Measurements from ENCODE around the gene EXOC2. TPM values are rescaled to one million over a fixed set of nuclear protein-coding genes. Genes with fewer than 3 reads are reported as not detected.
"Not testable (repeated sequence)": the region's sequence is repeated elsewhere in the genome, so short reads cannot be mapped to it uniquely, and the experiment has no call there.

The EXOC2 gene
- total RNA-seq, 2 experiments from 2014 or later = 22.5 to 24.8 TPM

DNA sequence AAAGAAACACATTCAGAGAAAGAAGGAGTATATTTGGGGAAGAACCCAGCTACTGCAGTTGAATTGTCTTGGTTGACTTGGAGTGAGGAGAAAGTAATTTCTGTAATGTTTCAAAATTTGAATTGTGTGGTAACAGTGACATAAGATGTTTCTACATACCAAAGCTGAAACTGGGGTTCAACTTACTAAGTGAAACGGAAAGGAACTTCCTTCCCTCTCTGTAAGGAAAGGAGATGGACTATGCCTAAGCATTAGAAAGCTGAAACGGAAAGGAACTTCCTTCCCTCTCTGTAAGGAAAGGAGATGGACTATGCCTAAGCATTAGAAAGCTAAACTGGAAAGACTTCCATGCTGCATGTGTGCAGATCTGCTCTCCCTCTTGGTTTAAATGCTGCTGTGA is 82.1 kb downstream of the EXOC2 start:
- Histone ChIP-seq H4K20me1 (ENCODE audit: insufficient read depth, low read length) (no peaks in the 10 kb centered on the region), H3K4me3 (ENCODE audit: low read depth, low read length, poor library complexity, severe bottlenecking) (no peak overlapping the region), H3K4me1 (ENCODE audit: insufficient read depth, low read length, poor library complexity, severe bottlenecking) (no peaks in the 10 kb centered on the region), H3K79me2 (ENCODE audit: insufficient read depth, low read depth, low read length) (no peaks in the 10 kb centered on the region), H2AFZ (ENCODE audit: low read length) (no peak overlapping the region), H3K36me3 (ENCODE audit: insufficient read depth, low read length) (peaks cover 5% of the 10 kb centered on the region), H3K4me2 (ENCODE audit: low read length) (no peak overlapping the region), H3K27ac (ENCODE audit: low read depth, low read length, poor library complexity, severe bottlenecking) (no peak overlapping the region), H3K9me3 (ENCODE audit: low read length) (no peaks in the 10 kb centered on the region), H3K9me2 (ENCODE audit: insufficient read depth, low read length) (no peaks in the 10 kb centered on the region)
- TF ChIP-seq, protein P1, sequence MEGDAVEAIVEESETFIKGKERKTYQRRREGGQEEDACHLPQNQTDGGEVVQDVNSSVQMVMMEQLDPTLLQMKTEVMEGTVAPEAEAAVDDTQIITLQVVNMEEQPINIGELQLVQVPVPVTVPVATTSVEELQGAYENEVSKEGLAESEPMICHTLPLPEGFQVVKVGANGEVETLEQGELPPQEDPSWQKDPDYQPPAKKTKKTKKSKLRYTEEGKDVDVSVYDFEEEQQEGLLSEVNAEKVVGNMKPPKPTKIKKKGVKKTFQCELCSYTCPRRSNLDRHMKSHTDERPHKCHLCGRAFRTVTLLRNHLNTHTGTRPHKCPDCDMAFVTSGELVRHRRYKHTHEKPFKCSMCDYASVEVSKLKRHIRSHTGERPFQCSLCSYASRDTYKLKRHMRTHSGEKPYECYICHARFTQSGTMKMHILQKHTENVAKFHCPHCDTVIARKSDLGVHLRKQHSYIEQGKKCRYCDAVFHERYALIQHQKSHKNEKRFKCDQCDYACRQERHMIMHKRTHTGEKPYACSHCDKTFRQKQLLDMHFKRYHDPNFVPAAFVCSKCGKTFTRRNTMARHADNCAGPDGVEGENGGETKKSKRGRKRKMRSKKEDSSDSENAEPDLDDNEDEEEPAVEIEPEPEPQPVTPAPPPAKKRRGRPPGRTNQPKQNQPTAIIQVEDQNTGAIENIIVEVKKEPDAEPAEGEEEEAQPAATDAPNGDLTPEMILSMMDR (conservative IDR thresholded peaks at IDR 0.05; ENCODE audit: low read length) = no peak
- no peak for TF ChIP-seq EZH2phosphoT487 (IDR thresholded peaks at IDR 0.05; ENCODE audit: borderline replicate concordance, low read depth, low read length)
- DNase-seq (ENCODE audit: low spot score) = no peak
- ChIA-PET POLR2A (no interaction called here), CTCF (ENCODE audit: unreplicated experiment) (interaction anchor here (0.7 kb wide), 1 partner anchor 12 kb away, joined by 3 read pairs; no protein-coding TSS in a partner anchor)
- BruUV-seq (replicated peaks) = no TSS peak
- intact Hi-C loops (cut with micrococcal nuclease; ENCODE audit: unreplicated experiment) = no loop called here

DNA sequence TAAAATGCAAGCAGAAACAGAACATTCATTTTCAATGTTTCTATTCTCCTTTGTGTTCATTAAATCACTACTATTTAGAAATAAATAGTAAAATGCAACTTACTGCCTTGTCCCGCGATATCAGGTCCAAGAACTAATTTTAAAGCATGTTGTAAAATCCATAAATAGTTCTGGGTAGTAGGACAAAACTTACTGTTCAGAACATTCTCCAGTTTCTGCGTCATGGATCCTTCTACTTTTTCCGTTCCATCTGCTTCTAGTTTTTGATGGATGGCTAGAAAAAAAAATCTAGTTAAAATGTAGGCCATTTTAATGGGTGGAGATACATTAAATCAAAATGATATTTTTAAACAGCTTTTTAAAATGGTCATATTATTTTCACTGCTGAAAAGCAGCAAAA is 83.0 kb downstream of the EXOC2 start:
- ChIA-PET CTCF (ENCODE audit: unreplicated experiment) (no interaction called here), POLR2A (no interaction called here)
- Histone ChIP-seq H3K9me2 (ENCODE audit: insufficient read depth, low read length) (no peaks in the 10 kb centered on the region), H2AFZ (ENCODE audit: low read length) (no peak overlapping the region), H3K4me2 (ENCODE audit: low read length) (no peak overlapping the region), H3K4me1 (ENCODE audit: insufficient read depth, low read length, poor library complexity, severe bottlenecking) (no peaks in the 10 kb centered on the region), H3K9me3 (ENCODE audit: low read length) (no peaks in the 10 kb centered on the region), H3K27ac (ENCODE audit: low read depth, low read length, poor library complexity, severe bottlenecking) (no peak overlapping the region), H3K4me3 (ENCODE audit: low read depth, low read length, poor library complexity, severe bottlenecking) (no peak overlapping the region), H4K20me1 (ENCODE audit: insufficient read depth, low read length) (no peaks in the 10 kb centered on the region), H3K79me2 (ENCODE audit: insufficient read depth, low read depth, low read length) (no peaks in the 10 kb centered on the region), H3K36me3 (ENCODE audit: insufficient read depth, low read length) (no peaks in the 10 kb centered on the region)
- intact Hi-C loops (cut with micrococcal nuclease; ENCODE audit: unreplicated experiment) = no loop called here
- TF ChIP-seq EZH2phosphoT487 (IDR thresholded peaks at IDR 0.05; ENCODE audit: borderline replicate concordance, low read depth, low read length) = no peak
- TF ChIP-seq, protein P1 (conservative IDR thresholded peaks at IDR 0.05; ENCODE audit: low read length) = no peak
- no peak for DNase-seq (ENCODE audit: low spot score)
- no TSS peak for BruUV-seq (replicated peaks)

- ChIA-PET POLR2A (no interaction called here), CTCF (ENCODE audit: unreplicated experiment) (no interaction called here)
- Histone ChIP-seq H3K4me2 (ENCODE audit: low read length) (no peak overlapping the region), H4K20me1 (ENCODE audit: insufficient read depth, low read length) (no peaks in the 10 kb centered on the region), H3K9me3 (ENCODE audit: low read length) (no peaks in the 10 kb centered on the region), H3K4me1 (ENCODE audit: insufficient read depth, low read length, poor library complexity, severe bottlenecking) (no peaks in the 10 kb centered on the region), H3K36me3 (ENCODE audit: insufficient read depth, low read length) (no peaks in the 10 kb centered on the region), H2AFZ (ENCODE audit: low read length) (no peak overlapping the region), H3K79me2 (ENCODE audit: insufficient read depth, low read depth, low read length) (no peaks in the 10 kb centered on the region), H3K27ac (ENCODE audit: low read depth, low read length, poor library complexity, severe bottlenecking) (no peak overlapping the region), H3K9me2 (ENCODE audit: insufficient read depth, low read length) (no peaks in the 10 kb centered on the region), H3K4me3 (ENCODE audit: low read depth, low read length, poor library complexity, severe bottlenecking) (no peak overlapping the region)
- DNase-seq (ENCODE audit: low spot score) = no peak
- BruUV-seq (replicated peaks) = no TSS peak
- TF ChIP-seq EZH2phosphoT487 (IDR thresholded peaks at IDR 0.05; ENCODE audit: borderline replicate concordance, low read depth, low read length) = no peak
- intact Hi-C loops (cut with micrococcal nuclease; ENCODE audit: unreplicated experiment) = no loop called here
These were observed 86.0 kb downstream of the EXOC2 start for GRCh38 chr6:606829-607379.

DNA sequence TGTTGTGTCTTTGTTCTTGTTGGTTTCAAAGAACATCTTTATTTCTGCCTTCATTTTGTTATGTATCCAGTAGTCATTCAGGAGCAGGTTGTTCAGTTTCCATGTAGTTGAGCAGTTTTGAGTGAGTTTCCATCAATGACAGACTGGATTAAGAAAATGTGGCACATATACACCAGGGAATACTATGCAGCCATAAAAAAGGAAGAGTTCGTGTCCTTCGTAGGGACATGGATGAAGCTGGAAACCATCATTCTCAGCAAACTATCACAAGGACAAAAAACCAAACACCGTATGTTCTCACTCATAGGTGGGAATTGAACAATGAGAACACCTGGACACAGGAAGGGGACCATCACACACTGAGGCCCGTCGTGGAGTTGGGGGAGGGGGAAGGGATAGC is 87.0 kb downstream of the EXOC2 start:
- POLR2A ChIA-PET = not testable (repeated sequence)

More for the DNA sequence above, 87.0 kb downstream of the EXOC2 start:
- CTCF ChIA-PET (ENCODE audit: unreplicated experiment); H3K9me3 ChIP-seq (ENCODE audit: low read length); H3K4me2 ChIP-seq (ENCODE audit: low read length); H3K4me3 ChIP-seq (ENCODE audit: low read depth, low read length, poor library complexity, severe bottlenecking); H3K36me3 ChIP-seq (ENCODE audit: insufficient read depth, low read length); DNase-seq (ENCODE audit: low spot score); H3K79me2 ChIP-seq (ENCODE audit: insufficient read depth, low read depth, low read length); H3K4me1 ChIP-seq (ENCODE audit: insufficient read depth, low read length, poor library complexity, severe bottlenecking); H2AFZ ChIP-seq (ENCODE audit: low read length); H4K20me1 ChIP-seq (ENCODE audit: insufficient read depth, low read length); BruUV-seq (replicated peaks); H3K9me2 ChIP-seq (ENCODE audit: insufficient read depth, low read length); intact Hi-C loops (cut with micrococcal nuclease; ENCODE audit: unreplicated experiment); H3K27ac ChIP-seq (ENCODE audit: low read depth, low read length, poor library complexity, severe bottlenecking): not testable (repeated sequence)

Measured in OCI-LY7 (cell line).